ENCODE data around the gene CMTM4. TPM values are rescaled to one million over a fixed set of nuclear protein-coding genes. Genes with fewer than 3 reads are reported as not detected.
"Not testable (repeated sequence)": the region's sequence is repeated elsewhere in the genome, so short reads cannot be mapped to it uniquely, and the experiment has no call there.

The CMTM4 gene
- polyA plus RNA-seq, 4 donors: 21.1 to 54.3 (median 43.0) TPM

GRCh38 chr16:66569131-66569530 is 127.4 kb downstream of the CMTM4 start:
- no peak overlapping the region for H3K27ac ChIP-seq (ENCODE audit: low read depth in 1 of 3, low read length in 2 of 3)
- peaks cover 0 to 12% (median 5%) of the 10 kb centered on the region in 3 donors for H3K4me1 ChIP-seq (ENCODE audit: control insufficient read depth in 3 of 3, insufficient read depth in 2 of 3, low read depth in 1 of 3, low read length in 2 of 3)
- H3K9me3 ChIP-seq (ENCODE audit: control insufficient read depth in 2 of 2, insufficient read depth in 1 of 2, low read depth in 1 of 2, low read length in 1 of 2): no peaks in the 10 kb centered on the region
- H3K36me3 ChIP-seq (ENCODE audit: control insufficient read depth in 3 of 3, insufficient read depth in 2 of 3, low read depth in 1 of 3, low read length in 3 of 3): peaks cover 0 to 15% (median 5%) of the 10 kb centered on the region in 3 donors
- H3K4me3 ChIP-seq (ENCODE audit: low read depth in 1 of 3, low read length in 3 of 3): no peak overlapping the region
- FAIRE-seq (no peak), DNase-seq (no peak)
- no peaks in the 10 kb centered on the region for H3K27me3 ChIP-seq (ENCODE audit: control insufficient read depth in 3 of 3, insufficient read depth in 3 of 3, low read length in 3 of 3)
- 50 to 91% (median 73%) methylated on average over 1 of the region's 1 CpG for WGBS, 3 donors

GRCh38 chr16:66568355-66568754 is 128.2 kb downstream of the CMTM4 start:
- peaks cover 0 to 12% (median 5%) of the 10 kb centered on the region in 3 donors for H3K4me1 ChIP-seq (ENCODE audit: control insufficient read depth in 3 of 3, insufficient read depth in 2 of 3, low read depth in 1 of 3, low read length in 2 of 3)
- no peak for FAIRE-seq
- DNase-seq: no peak
- peaks cover 0 to 15% (median 5%) of the 10 kb centered on the region in 3 donors for H3K36me3 ChIP-seq (ENCODE audit: control insufficient read depth in 3 of 3, insufficient read depth in 2 of 3, low read depth in 1 of 3, low read length in 3 of 3)
- H3K4me3 ChIP-seq (ENCODE audit: low read depth in 1 of 3, low read length in 3 of 3): no peak overlapping the region
- no peaks in the 10 kb centered on the region for H3K9me3 ChIP-seq (ENCODE audit: control insufficient read depth in 2 of 2, insufficient read depth in 1 of 2, low read depth in 1 of 2, low read length in 1 of 2)
- no peak overlapping the region for H3K27ac ChIP-seq (ENCODE audit: low read depth in 1 of 3, low read length in 2 of 3)
- WGBS, 3 donors: 97 to 100% (median 100%) methylated on average over 2 of the region's 2 CpGs
- no peaks in the 10 kb centered on the region for H3K27me3 ChIP-seq (ENCODE audit: control insufficient read depth in 3 of 3, insufficient read depth in 3 of 3, low read length in 3 of 3)

GRCh38 chr16:66567270-66567669 is 129.3 kb downstream of the CMTM4 start:
- not testable (repeated sequence) for FAIRE-seq; DNase-seq; H3K4me3 ChIP-seq (ENCODE audit: low read depth in 1 of 3, low read length in 3 of 3); H3K27ac ChIP-seq (ENCODE audit: low read depth in 1 of 3, low read length in 2 of 3); H3K27me3 ChIP-seq (ENCODE audit: control insufficient read depth in 3 of 3, insufficient read depth in 3 of 3, low read length in 3 of 3); H3K9me3 ChIP-seq (ENCODE audit: control insufficient read depth in 2 of 2, insufficient read depth in 1 of 2, low read depth in 1 of 2, low read length in 1 of 2)
- H3K4me1 ChIP-seq (ENCODE audit: control insufficient read depth in 3 of 3, insufficient read depth in 2 of 3, low read depth in 1 of 3, low read length in 2 of 3): peaks cover 0 to 12% (median 5%) of the 10 kb centered on the region in 3 donors
- 94 to 100% (median 94%) methylated on average over 3 of the region's 3 CpGs for WGBS, 3 donors
- H3K36me3 ChIP-seq (ENCODE audit: control insufficient read depth in 3 of 3, insufficient read depth in 2 of 3, low read depth in 1 of 3, low read length in 3 of 3): peaks cover 0 to 15% (median 5%) of the 10 kb centered on the region in 3 donors

DNA sequence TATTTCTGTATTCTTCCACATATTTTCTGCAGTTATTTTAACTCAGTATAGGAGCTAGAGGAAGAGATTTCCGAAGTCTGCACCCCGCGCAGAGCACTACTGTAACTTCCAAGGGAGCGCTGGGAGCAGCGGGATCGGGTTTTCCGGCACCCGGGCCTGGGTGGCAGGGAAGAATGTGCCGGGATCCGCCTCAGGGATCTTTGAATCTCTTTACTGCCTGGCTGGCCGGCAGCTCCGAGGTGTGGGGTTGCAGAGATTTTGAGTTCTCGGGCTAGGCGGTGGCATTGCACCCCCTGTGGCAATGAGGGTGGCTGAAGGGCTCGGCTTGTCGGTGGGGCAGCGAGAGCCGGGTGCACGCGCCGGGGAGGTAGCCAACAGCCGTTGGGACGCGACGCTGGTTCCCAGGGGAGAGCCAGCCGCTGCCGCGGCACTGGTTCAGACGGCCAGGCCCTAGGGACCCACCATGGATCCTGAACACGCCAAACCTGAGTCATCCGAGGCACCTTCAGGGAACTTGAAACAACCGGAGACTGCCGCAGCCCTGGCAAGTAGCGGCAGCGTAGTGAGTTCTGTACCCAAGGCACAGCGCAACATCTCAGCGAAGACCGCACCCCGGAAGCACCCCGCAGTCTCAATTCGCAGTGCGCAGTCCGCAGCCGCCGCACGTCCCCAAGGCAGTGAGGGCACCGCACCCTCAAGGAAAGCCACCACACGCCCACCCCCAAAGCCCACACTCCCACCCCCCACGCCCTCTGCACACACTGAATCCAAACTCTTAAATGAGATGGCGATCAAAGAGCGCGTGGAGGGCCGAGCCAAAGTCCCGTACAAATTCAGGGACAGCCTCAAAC is 130.3 kb downstream of the CMTM4 start, which contains the start of gene CMTM1:
Gene CMTM1, plus strand, starts transcription at position 389 of the 851 bp plus-strand sequence. Its CDS starts 75 bp downstream, at position 464.
- no peak for DNase-seq
- Histone ChIP-seq H3K4me3 (ENCODE audit: low read depth in 1 of 3, low read length in 3 of 3) (no peak within 1 kb of the TSS), H3K27me3 (ENCODE audit: control insufficient read depth in 3 of 3, insufficient read depth in 3 of 3, low read length in 3 of 3) (no peaks in the 10 kb centered on the region), H3K4me1 (ENCODE audit: control insufficient read depth in 3 of 3, insufficient read depth in 2 of 3, low read depth in 1 of 3, low read length in 2 of 3) (peaks cover 0 to 12% (median 5%) of the 10 kb centered on the region in 3 donors), H3K9me3 (ENCODE audit: control insufficient read depth in 2 of 2, insufficient read depth in 1 of 2, low read depth in 1 of 2, low read length in 1 of 2) (no peaks in the 10 kb centered on the region), H3K36me3 (ENCODE audit: control insufficient read depth in 3 of 3, insufficient read depth in 2 of 3, low read depth in 1 of 3, low read length in 3 of 3) (peaks cover 0 to 15% (median 5%) of the 10 kb centered on the region in 3 donors), H3K27ac (ENCODE audit: low read depth in 1 of 3, low read length in 2 of 3) (no peak within 1 kb of the TSS)
- WGBS, 3 donors: 95 to 96% (median 95%) methylated on average over 54 of the region's 54 CpGs
- FAIRE-seq: no peak

Other genes with a start within 250 kb of the CMTM4 start
- 10 to 100 TPM in 3 of 4 donors, 1 to 10 TPM in 1; 9.2 to 21.3 (median 12.6) TPM for gene TK2, start 146.6 kb downstream of the CMTM4 start, polyA plus RNA-seq
- 10 to 100 TPM; 24.7 to 55.1 (median 35.4) TPM for gene CKLF, start 144.2 kb downstream of the CMTM4 start, polyA plus RNA-seq
- gene CMTM1, start 130.3 kb downstream of the CMTM4 start, polyA plus RNA-seq: 1 to 10 TPM in 1 of 4 donors, under 1 TPM in 1, not detected in 2; 0.36 to 2.4 TPM
- under 1 TPM in 2 of 4 donors, not detected in 2; 0.07 to 0.19 TPM for gene CMTM2, start 117.3 kb downstream of the CMTM4 start, polyA plus RNA-seq
- gene CMTM3, start 92.0 kb downstream of the CMTM4 start, polyA plus RNA-seq: 10 to 100 TPM in 2 of 4 donors, 1 to 10 TPM in 2; 2.2 to 14.7 (median 11.0) TPM
- 10 to 100 TPM; 37.8 to 92.9 (median 62.6) TPM for gene DYNC1LI2, start 54.9 kb upstream of the CMTM4 start, polyA plus RNA-seq
- gene TERB1, start 104.8 kb upstream of the CMTM4 start, polyA plus RNA-seq: under 1 TPM in 1 of 4 donors, not detected in 3; 0.04 TPM
- gene NAE1, start 134.2 kb upstream of the CMTM4 start, polyA plus RNA-seq: 10 to 100 TPM; 39.4 to 60.9 (median 47.1) TPM
- 10 to 100 TPM in 3 of 4 donors, 1 to 10 TPM in 1; 6.4 to 89.7 (median 47.7) TPM for gene CA7, start 147.7 kb upstream of the CMTM4 start, polyA plus RNA-seq
- gene PDP2, start 183.8 kb upstream of the CMTM4 start, polyA plus RNA-seq: 10 to 100 TPM in 1 of 4 donors, 1 to 10 TPM in 3; 1.6 to 11.2 (median 4.3) TPM
- gene CDH16, start 222.1 kb upstream of the CMTM4 start, polyA plus RNA-seq: 1 to 10 TPM in 3 of 4 donors, under 1 TPM in 1; 0.91 to 8.5 (median 4.4) TPM
- 10 to 100 TPM in 1 of 4 donors, 1 to 10 TPM in 2, under 1 TPM in 1; 0.83 to 10.9 (median 3.6) TPM for gene RRAD, start 228.8 kb upstream of the CMTM4 start, polyA plus RNA-seq
- gene CIAO2B, start 237.7 kb upstream of the CMTM4 start, polyA plus RNA-seq: 100 to 1,000 TPM in 3 of 4 donors, 10 to 100 TPM in 1; 79.7 to 274 (median 232) TPM
- 100 to 1,000 TPM; 221 to 337 (median 294) TPM for gene CES2, start 238.8 kb upstream of the CMTM4 start, polyA plus RNA-seq